Measurements from ENCODE around the gene ELOVL6.

Gene ELOVL6

DNA sequence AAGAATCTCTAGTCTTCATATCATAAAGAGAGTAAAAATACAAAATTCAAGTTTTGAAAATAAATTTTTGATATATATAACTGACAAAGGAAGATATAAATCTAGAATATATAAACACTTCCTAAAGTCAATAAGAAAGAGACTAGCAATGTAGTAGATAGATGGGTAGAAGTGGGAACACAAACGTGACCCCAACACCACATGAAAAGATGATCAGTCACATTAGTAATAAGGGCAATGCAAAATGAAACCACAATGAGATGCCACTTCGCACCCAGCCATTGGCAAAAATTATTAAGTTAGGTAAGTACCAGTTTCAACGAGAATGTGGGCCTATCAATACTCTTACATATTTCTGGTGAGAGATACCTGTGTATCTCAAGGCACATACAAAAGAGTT is 179.3 kb downstream of the ELOVL6 start:
- DNase-seq = peak; percentile 15

GRCh38 chr4:110014233-110014632 is 184.2 kb downstream of the ELOVL6 start:
- DNase-seq = no peak

GRCh38 chr4:110012917-110013316 is 185.5 kb downstream of the ELOVL6 start:
- DNase-seq = no peak

DNA sequence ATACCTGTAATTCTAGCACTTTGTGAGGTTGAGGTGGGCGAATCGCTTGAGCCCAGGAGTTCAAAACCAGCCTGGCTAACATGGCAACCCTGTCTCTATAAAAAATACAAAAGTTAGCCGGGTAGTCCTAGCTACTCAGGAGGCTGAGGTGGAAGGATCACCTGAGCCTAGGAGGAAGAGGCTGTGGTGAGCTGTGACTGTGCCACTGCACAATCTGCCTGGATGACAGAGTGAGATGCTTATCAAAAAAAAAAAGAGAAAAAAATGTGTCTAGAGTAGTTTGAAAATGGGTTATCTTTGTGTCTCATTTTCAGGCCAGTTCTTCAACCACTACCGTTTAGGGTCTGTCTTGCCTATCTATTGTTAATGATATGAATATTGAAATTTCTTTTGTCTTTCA is 187.6 kb downstream of the ELOVL6 start:
- no peak for DNase-seq

GRCh38 chr4:110009550-110009949 is 188.9 kb downstream of the ELOVL6 start:
- no peak for DNase-seq

GRCh38 chr4:110008540-110008939 is 189.9 kb downstream of the ELOVL6 start:
- DNase-seq = no peak

DNA sequence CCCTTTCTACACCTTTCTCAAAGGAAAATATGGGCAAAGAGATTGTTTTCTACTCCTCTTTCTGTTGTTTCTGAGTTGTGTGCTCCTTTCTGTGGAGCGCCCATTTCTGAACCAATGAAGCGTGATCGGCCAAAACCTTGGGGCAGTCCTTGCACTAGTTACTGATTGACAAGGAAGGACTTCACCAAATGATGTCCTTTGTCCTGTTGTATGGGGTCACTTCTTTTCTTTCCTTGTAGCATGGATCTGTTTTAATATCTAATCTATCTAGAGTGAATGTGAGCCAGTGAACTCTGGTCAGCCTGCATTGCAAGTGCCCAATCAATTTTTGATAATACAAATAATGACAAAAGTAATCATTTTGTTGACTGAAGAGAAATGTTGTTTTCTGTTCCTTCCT is 191.2 kb downstream of the ELOVL6 start:
- no peak for DNase-seq

- peak; percentile 65 for DNase-seq
Observed at GRCh38 chr4:110005461-110006056, 192.9 kb downstream of the ELOVL6 start.

GRCh38 chr4:110004556-110004955 is 193.9 kb downstream of the ELOVL6 start:
- DNase-seq = no peak

GRCh38 chr4:110003401-110004187 is 194.8 kb downstream of the ELOVL6 start:
- DNase-seq = no peak

DNA sequence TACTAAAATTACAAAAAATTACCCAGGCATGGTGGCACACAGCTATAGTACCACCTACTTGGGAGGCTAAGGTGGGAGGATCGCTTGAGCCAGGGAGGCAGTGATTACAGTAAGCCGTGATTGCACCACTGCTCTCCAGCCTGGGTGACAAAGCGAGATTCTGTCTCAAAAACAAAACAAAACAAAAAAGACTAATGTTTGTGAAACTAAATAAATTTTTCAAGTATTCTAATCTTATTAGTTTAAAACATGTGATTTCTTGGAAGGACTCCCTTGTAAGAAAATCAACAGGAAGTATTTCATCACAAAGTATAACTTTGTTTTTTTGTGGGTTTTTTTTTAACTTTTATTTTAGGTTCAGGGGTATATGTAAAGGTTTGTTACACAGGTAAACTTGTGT is 196.1 kb downstream of the ELOVL6 start:
- no peak for DNase-seq

DNA sequence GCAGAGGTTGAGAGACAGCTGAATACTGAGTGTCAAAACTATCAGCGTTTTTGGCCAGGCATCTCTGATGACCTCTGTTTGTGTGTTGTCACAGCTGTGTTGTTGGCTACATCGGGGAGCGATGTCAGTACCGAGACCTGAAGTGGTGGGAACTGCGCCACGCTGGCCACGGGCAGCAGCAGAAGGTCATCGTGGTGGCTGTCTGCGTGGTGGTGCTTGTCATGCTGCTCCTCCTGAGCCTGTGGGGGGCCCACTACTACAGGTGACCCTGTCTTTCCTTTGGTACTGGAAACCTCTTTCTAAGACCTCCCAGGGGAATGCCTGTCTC is 198.9 kb downstream of the ELOVL6 start:
- no peak for DNase-seq

DNA sequence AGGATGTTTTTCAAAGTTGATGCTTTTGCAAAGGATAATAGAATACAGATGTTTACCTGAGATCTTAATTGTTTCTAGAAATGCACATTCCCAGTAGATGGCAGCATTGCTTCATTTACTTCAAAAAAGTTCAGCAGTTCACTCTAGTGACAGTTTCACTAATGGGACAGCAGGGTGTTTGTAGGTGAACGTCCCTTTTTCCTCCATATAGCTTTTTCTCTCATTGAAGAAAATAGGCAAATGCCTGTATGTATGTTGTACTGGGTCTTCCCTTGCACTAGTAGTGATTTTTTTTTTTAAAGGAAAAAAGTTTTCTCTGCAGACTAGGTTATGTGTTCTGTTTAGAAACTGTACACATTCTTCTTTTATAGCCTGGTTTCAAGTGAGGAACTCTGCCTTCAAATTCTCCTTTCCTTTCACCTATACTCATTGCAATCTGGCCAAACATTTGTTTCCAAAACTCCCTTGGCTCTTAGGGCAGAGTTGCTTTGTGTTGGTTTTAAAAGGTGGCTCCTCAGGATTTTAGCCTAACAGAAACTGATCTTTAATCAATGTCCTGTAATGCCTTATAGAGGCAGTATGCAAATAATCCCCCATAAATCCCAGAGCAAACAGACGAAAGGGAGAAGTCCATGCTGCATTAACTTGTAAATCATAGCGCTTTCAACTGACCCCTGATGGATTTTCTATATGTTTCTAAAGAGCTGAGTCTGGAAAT is 199.4 kb downstream of the ELOVL6 start:
- DNase-seq = peak; percentile 66

DNA sequence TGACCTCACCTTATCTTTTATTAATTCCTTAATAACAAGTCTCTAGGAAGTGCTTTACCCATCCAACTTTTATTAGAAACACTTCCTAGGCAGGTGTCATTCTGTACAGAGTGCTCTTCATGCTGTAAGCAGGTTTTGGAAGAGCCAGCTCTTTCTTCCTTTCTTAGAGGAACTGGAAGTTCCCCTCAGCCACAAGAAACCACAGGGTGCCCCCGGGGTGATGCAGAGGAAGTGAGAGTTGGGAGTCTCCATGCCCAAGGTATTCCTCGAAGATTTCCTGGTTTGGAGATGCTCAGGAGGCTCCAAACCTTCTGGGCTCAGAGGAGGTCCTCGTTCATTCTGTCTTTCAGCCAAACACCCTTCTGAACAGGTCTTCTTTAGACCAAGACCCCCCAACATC is 201.9 kb downstream of the ELOVL6 start:
- DNase-seq = no peak

All from activated CD4-positive, alpha-beta T cell treated with anti-CD3 and anti-CD28 coated beads, Interleukin-10, Interleukin-2, amounts not matched to agents 100 ng/mL and 50 ng/mL, durations not matched to agents 16 hours and 8 hours (primary cell).